Measurements from ENCODE around the gene NR5A2. TPM values are rescaled to one million over a fixed set of nuclear protein-coding genes. Genes with fewer than 3 reads are reported as not detected.

The NR5A2 gene
- total RNA-seq, 1 donor from 2014 or later = 0.13 TPM

DNA sequence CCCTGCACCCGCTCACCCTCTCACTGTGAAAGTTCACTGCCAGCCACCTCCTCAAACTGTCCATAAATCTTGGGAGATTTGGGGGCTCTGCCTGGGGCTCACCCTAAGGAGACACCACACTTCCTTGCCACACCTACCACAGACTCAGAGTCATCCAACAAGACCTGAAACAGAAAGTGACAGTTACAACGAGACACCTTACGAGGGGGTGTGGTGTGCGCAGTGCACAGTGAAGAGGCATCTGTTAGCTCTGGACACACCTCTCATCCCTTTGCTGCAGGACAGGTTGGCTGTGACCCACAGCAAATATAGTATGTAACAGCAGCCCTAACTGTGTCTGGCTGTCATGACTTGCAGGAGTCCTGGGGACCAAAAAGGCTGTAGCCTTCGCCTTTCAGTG, 190.2 kb downstream of the NR5A2 start:
- intact Hi-C loops (cut with micrococcal nuclease) = no loop called here
- peaks cover 16% of the 10 kb centered on the region for H3K4me1 Mint-ChIP-seq (ENCODE audit: low read depth)
- no peak overlapping the region for H3K4me3 Mint-ChIP-seq
- DNase-seq (ENCODE audit: low spot score) = no peak
- no peak overlapping the region for H3K27ac Mint-ChIP-seq
- H3K27me3 Mint-ChIP-seq (ENCODE audit: insufficient read depth) = peaks cover 5% of the 10 kb centered on the region
- no peaks in the 10 kb centered on the region for H3K36me3 Mint-ChIP-seq (ENCODE audit: low read depth)
- peaks cover 14% of the 10 kb centered on the region for H3K9me3 Mint-ChIP-seq

DNA sequence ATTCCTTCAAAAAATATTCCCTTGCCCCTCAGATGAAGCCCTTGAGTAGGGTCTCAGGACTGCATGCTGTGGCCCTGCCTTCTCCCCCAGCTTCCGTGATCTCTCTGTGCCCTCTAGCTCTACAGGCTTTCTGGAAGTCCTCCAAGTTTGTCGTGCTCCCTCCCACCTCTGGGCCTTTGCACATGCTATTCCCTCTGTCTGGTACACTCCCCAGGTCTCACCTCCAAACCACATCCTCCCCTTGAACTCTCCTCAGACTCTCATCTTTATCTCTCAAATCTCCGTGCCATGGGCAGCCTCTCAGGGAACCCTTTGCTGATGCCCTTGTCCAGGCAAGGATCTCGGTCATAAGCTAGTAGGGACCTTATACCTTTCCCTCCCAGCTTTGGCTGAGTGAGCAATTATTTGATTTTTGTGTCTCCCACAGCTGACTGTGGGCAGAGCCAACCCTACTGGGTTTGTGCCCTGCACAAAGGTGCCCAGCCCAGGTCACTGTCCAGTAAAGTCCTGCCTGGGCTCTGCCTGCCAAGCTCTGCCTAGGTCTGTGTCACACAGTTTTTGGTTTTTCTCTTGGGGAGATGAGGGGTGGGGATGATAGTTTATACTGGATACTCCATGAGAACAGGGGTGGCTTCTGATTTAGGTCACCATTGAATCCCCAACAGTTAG, 194.2 kb downstream of the NR5A2 start:
- peaks cover 7% of the 10 kb centered on the region for H3K9me3 Mint-ChIP-seq
- DNase-seq (ENCODE audit: low spot score) = no peak
- H3K4me3 Mint-ChIP-seq = no peak overlapping the region
- H3K4me1 Mint-ChIP-seq (ENCODE audit: low read depth) = peaks cover 30% of the 10 kb centered on the region
- H3K36me3 Mint-ChIP-seq (ENCODE audit: low read depth) = peaks cover 1% of the 10 kb centered on the region
- peaks cover 8% of the 10 kb centered on the region for H3K27me3 Mint-ChIP-seq (ENCODE audit: insufficient read depth)
- H3K27ac Mint-ChIP-seq = no peak overlapping the region
- intact Hi-C loops (cut with micrococcal nuclease) = no loop called here

DNA sequence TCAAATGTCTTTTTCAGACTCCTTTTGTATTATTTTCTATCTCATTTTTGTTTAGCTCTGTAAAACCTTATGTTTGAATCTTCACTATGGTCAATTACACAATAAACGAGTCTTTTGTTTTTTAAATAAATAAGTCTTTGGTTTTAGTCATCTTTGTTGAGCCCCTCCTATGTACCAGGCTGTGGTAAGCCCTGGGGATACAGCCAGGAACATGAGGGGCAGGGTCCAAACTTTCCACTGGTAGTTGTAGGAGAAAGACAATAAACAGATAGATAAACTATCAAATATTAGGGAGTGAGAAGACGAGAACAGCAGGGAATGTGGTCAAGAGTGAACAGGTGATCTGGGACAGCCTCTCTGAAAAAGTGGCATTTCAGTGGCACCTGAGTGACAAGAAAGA, 195.7 kb downstream of the NR5A2 start:
- peaks cover 28% of the 10 kb centered on the region for H3K4me1 Mint-ChIP-seq (ENCODE audit: low read depth)
- intact Hi-C loops (cut with micrococcal nuclease) = no loop called here
- peaks cover 1% of the 10 kb centered on the region for H3K36me3 Mint-ChIP-seq (ENCODE audit: low read depth)
- H3K4me3 Mint-ChIP-seq = no peak overlapping the region
- no peak overlapping the region for H3K27ac Mint-ChIP-seq
- H3K9me3 Mint-ChIP-seq = peaks cover 5% of the 10 kb centered on the region
- no peak for DNase-seq (ENCODE audit: low spot score)
- H3K27me3 Mint-ChIP-seq (ENCODE audit: insufficient read depth) = peaks cover 15% of the 10 kb centered on the region

DNA sequence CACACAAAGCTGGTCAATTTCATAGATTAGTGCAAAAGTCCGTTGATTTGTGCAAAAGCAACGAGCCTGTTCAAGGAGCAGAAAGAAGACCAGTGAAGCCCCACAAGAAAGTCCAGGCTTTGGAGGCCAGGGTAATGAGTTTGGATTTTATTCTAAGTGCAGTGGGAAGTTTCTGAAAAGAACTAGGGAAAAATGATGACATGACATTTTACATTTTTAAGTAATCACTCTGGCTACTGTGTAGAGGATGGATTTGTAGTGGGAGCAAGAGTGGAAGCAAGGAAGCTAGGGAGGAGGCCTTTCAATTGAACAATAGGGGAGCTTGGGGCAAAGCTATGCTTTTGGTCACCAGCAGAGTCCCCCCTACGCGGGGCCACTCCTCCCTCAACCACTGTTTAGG, 196.1 kb downstream of the NR5A2 start:
- Mint-ChIP-seq H3K4me3 (no peak overlapping the region), H3K27me3 (ENCODE audit: insufficient read depth) (peaks cover 15% of the 10 kb centered on the region), H3K4me1 (ENCODE audit: low read depth) (peaks cover 31% of the 10 kb centered on the region), H3K9me3 (peaks cover 5% of the 10 kb centered on the region), H3K36me3 (ENCODE audit: low read depth) (peaks cover 1% of the 10 kb centered on the region), H3K27ac (no peak overlapping the region)
- DNase-seq (ENCODE audit: low spot score) = no peak
- intact Hi-C loops (cut with micrococcal nuclease) = no loop called here

DNA sequence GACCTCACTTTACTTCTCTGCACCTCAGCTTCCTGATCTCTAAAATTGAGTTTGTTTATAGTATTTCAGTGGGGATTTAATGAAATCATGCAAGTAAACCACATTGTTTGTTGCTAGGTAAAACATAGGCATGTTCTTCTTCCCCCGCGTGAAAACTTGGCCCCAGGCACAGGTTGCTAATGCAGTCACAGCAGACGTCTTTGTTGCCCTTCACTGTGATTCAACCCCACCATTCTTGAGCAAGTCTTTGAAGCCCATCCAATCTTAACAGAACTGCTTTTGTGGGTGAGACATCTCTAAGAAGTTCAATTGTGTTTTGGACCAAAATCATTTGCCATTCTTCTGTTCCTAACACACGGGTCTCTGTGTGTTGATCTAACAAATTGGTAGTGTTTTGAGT, 196.8 kb downstream of the NR5A2 start:
- intact Hi-C loops (cut with micrococcal nuclease) = no loop called here

DNA sequence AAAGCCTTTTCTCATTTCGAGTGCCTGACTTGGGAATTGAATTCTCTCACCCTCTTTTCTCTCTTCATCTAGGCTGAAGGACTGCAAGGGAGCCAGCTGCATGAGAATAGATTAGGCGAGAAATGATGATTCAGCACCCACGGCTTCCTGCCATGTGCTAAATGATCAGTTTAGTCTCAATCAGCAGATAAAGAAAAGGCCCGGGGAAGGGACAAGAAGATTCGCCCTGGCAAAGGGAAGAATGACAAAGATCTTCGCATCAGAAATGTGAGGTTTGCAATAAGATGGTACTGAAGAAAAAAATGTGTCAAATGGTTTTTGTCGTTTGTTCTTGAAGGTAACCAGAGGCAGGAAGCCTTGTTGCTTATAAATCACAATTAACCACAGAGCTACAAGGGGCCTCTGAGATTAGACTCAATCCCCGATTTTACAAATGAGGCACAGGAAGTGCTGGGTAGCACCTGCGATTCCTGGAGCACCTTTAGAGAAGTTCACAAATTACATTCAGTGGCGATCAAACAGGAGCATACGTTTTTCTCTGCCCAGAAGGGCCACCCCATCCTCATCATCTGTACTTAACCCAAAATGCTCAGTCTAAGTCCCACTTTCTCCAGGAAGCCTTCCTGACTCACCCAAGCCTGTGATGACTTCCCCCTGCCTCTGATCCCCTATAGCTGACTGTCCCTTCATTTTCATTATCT, 198.9 kb downstream of the NR5A2 start:
- intact Hi-C loops (cut with micrococcal nuclease) = no loop called here
- H3K4me3 Mint-ChIP-seq = peak overlapping the region; percentile 1
- DNase-seq (ENCODE audit: low spot score) = no peak
- peaks cover 30% of the 10 kb centered on the region for H3K4me1 Mint-ChIP-seq (ENCODE audit: low read depth)
- H3K27ac Mint-ChIP-seq = no peak overlapping the region
- H3K36me3 Mint-ChIP-seq (ENCODE audit: low read depth) = peaks cover 1% of the 10 kb centered on the region
- H3K27me3 Mint-ChIP-seq (ENCODE audit: insufficient read depth) = peaks cover 16% of the 10 kb centered on the region
- peaks cover 5% of the 10 kb centered on the region for H3K9me3 Mint-ChIP-seq

More for the DNA sequence above, 196.8 kb downstream of the NR5A2 start:
- H3K27ac Mint-ChIP-seq = no peak overlapping the region
- H3K36me3 Mint-ChIP-seq (ENCODE audit: low read depth) = peaks cover 1% of the 10 kb centered on the region
- peaks cover 15% of the 10 kb centered on the region for H3K27me3 Mint-ChIP-seq (ENCODE audit: insufficient read depth)
- peaks cover 31% of the 10 kb centered on the region for H3K4me1 Mint-ChIP-seq (ENCODE audit: low read depth)
- no peak overlapping the region for H3K4me3 Mint-ChIP-seq
- DNase-seq (ENCODE audit: low spot score) = no peak
- peaks cover 5% of the 10 kb centered on the region for H3K9me3 Mint-ChIP-seq

DNA sequence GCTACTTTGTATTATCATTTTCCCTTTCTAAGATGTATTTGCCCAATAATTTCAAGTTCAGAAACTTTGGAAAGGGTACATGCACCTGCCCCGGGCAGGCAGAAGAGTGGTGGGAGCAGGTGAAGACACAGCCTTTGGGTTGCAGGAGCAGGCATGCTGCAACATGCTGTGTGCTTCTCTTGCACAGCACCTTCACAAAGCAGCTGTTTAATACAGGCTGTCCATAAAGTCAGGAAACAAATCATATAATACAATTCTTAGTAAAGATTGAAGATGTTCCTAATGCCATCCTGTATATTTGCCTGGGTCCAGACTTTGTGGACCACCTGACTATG, 199.4 kb downstream of the NR5A2 start:
- H3K4me1 Mint-ChIP-seq (ENCODE audit: low read depth) = peaks cover 25% of the 10 kb centered on the region
- intact Hi-C loops (cut with micrococcal nuclease) = no loop called here
- no peak overlapping the region for H3K4me3 Mint-ChIP-seq
- no peaks in the 10 kb centered on the region for H3K9me3 Mint-ChIP-seq
- H3K36me3 Mint-ChIP-seq (ENCODE audit: low read depth) = peaks cover 1% of the 10 kb centered on the region
- H3K27ac Mint-ChIP-seq = no peak overlapping the region
- no peak for DNase-seq (ENCODE audit: low spot score)
- H3K27me3 Mint-ChIP-seq (ENCODE audit: insufficient read depth) = peaks cover 12% of the 10 kb centered on the region
